Gastrocnemius medialis (tissue), 4 donors: Measurements from ENCODE around the gene AZIN2.

ENCODE experiments used
- CTCF ChIP-seq, 5 experiments: fragments of 450-650 bp in 3 of 5; fragments of 200-600 bp in 2 of 5; sonication (generic) in 2 of 5; IDR thresholded peaks in 4 of 5; conservative IDR thresholded peaks in 1 of 5; 1 replicate in 4 of 5; 2 replicates in 1 of 5; pipeline ENCODE4 v1.5.1; 2016 to 2019; ENCODE audit warnings: antibody characterized with exemption in 5 of 5, mild to moderate bottlenecking in 3 of 5, moderate library complexity in 3 of 5
- POLR2A ChIP-seq, 2 donors: fragments of 450-650 bp; IDR thresholded peaks; one replicate each; pipeline ENCODE4 v1.6.1; 2017; ENCODE audit warnings: antibody characterized with exemption in 2 of 2, mild to moderate bottlenecking in 2 of 2, moderate library complexity in 2 of 2

- TF ChIP-seq CTCF (IDR thresholded peaks at IDR 0.05 in 4 of 5, conservative IDR thresholded peaks at IDR 0.05 in 1 of 5) (no peak), POLR2A (IDR thresholded peaks at IDR 0.05) (no peak)
Observed at GRCh38 chr1:33167650-33168447, 86.9 kb downstream of the AZIN2 start.
